ENCODE results near the gene PDZD7. TPM values are rescaled to one million over a fixed set of nuclear protein-coding genes. Genes with fewer than 3 reads are reported as not detected.

PDZD7 gene
- total RNA-seq, 1 donor from 2014 or later: 1.9 TPM

DNA sequence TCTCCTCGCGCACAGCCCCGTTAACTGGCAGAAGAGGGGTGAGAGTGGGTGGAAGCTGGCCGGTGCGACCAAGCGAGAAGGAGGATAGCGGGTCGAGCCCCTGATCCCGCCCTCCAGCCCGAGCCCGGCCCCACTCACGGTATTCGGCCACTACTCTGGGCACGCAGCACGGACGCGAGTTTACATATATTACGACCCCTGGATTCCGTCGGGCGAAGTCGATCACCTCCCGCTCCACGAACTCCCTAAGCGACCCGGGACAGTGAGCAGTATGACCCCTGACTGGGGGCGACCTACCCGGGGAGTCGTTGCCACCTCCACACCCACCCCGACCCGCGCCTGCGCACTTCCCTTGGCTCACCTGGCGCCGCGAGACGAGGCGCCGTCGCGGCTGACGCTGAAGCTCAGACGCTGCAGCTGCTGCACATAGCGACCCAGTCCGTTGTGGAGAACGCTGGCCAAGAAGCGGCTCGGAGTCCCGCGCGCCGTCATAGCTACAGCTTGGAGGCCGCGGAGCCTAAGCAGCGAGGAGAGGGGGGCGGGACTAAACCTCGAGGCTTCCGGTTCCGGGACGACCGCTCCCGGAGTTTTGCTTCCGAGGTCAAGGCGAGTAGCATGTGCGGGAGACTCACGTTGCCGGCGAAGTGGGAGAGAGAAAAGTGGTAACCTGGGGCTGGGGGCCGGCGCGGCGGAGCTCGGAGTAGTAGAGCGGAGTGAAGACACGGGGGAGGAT is 43.8 kb downstream of the PDZD7 start, which contains the start of the genes MRPL43 and TWNK:
TSS of gene MRPL43 (minus strand) at position 546 of the 733 bp plus-strand sequence. CDS start at position 492, 54 bp downstream.
TSS of gene TWNK (plus strand) at position 592 of the 733 bp plus-strand sequence. CDS start 668 bp downstream, outside the sequence.
- Mint-ChIP-seq H3K27ac (ENCODE audit: unreplicated experiment) (peak within 1 kb of the TSS; percentile 79), H3K9me3 (ENCODE audit: unreplicated experiment) (no peaks in the 10 kb centered on the region), H3K4me3 (ENCODE audit: unreplicated experiment) (peak within 1 kb of the TSS; percentile 94), H3K4me1 (ENCODE audit: unreplicated experiment) (peaks cover 23% of the 10 kb centered on the region), H3K36me3 (ENCODE audit: unreplicated experiment) (peaks cover 18% of the 10 kb centered on the region), H3K27me3 (ENCODE audit: unreplicated experiment) (no peaks in the 10 kb centered on the region)
- DNase-seq (ENCODE audit: extremely low spot score, unreplicated experiment): peak; percentile 91
- TF ChIP-seq, protein P1, sequence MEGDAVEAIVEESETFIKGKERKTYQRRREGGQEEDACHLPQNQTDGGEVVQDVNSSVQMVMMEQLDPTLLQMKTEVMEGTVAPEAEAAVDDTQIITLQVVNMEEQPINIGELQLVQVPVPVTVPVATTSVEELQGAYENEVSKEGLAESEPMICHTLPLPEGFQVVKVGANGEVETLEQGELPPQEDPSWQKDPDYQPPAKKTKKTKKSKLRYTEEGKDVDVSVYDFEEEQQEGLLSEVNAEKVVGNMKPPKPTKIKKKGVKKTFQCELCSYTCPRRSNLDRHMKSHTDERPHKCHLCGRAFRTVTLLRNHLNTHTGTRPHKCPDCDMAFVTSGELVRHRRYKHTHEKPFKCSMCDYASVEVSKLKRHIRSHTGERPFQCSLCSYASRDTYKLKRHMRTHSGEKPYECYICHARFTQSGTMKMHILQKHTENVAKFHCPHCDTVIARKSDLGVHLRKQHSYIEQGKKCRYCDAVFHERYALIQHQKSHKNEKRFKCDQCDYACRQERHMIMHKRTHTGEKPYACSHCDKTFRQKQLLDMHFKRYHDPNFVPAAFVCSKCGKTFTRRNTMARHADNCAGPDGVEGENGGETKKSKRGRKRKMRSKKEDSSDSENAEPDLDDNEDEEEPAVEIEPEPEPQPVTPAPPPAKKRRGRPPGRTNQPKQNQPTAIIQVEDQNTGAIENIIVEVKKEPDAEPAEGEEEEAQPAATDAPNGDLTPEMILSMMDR (IDR thresholded peaks at IDR 0.05): no peak

DNA sequence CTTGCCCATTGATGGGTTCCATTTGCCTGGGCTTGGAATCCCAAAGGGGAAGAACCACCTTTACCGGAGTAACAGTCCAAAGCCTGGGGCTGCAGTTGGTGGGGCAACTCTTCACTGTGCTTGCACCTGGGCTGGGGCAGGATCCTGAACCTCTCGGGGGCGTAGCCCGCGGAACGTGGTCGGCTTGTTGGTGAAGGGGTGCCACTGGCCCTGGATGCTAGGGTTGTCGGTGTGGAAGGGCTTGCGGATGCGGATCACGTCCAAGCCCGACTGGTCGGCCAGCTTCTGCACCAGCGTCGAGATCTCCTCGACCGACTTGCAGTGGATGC is 44.3 kb downstream of the PDZD7 start:
- peak overlapping the region; percentile 38 for H3K27ac Mint-ChIP-seq (ENCODE audit: unreplicated experiment)
- DNase-seq (ENCODE audit: extremely low spot score, unreplicated experiment): no peak
- peaks cover 23% of the 10 kb centered on the region for H3K4me1 Mint-ChIP-seq (ENCODE audit: unreplicated experiment)
- peaks cover 20% of the 10 kb centered on the region for H3K36me3 Mint-ChIP-seq (ENCODE audit: unreplicated experiment)
- no peaks in the 10 kb centered on the region for H3K9me3 Mint-ChIP-seq (ENCODE audit: unreplicated experiment)
- no peaks in the 10 kb centered on the region for H3K27me3 Mint-ChIP-seq (ENCODE audit: unreplicated experiment)
- peak overlapping the region; percentile 94 for H3K4me3 Mint-ChIP-seq (ENCODE audit: unreplicated experiment)
- TF ChIP-seq, protein P1 (IDR thresholded peaks at IDR 0.05): no peak

DNA sequence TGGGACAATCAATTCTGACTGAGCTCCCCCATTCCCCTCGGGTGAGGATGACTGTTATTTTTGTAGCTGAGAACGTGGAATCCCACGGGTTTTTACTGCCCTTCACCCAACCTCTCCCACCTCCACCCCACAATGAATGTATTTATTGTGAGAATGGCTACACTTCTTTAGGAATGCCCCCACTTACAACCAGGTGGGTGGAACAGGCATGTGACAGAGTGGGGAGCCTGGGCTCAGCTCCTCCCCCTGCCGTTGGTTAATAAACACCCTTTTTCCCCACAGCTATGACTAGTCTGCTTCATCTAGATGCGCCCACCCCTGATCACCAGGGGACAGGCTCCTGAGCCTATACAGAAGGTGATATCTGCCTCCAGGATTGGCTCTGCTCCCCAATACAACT is 45.6 kb downstream of the PDZD7 start:
- peaks cover 23% of the 10 kb centered on the region for H3K4me1 Mint-ChIP-seq (ENCODE audit: unreplicated experiment)
- peaks cover 15% of the 10 kb centered on the region for H3K36me3 Mint-ChIP-seq (ENCODE audit: unreplicated experiment)
- H3K27me3 Mint-ChIP-seq (ENCODE audit: unreplicated experiment): no peaks in the 10 kb centered on the region
- H3K4me3 Mint-ChIP-seq (ENCODE audit: unreplicated experiment): peak overlapping the region; percentile 94
- H3K27ac Mint-ChIP-seq (ENCODE audit: unreplicated experiment): no peak overlapping the region
- TF ChIP-seq, protein P1 (IDR thresholded peaks at IDR 0.05): no peak
- DNase-seq (ENCODE audit: extremely low spot score, unreplicated experiment): no peak
- H3K9me3 Mint-ChIP-seq (ENCODE audit: unreplicated experiment): no peaks in the 10 kb centered on the region

- no peak for DNase-seq (ENCODE audit: extremely low spot score, unreplicated experiment)
- TF ChIP-seq, protein P1 (IDR thresholded peaks at IDR 0.05): no peak
- H3K36me3 Mint-ChIP-seq (ENCODE audit: unreplicated experiment): peaks cover 15% of the 10 kb centered on the region
- H3K4me3 Mint-ChIP-seq (ENCODE audit: unreplicated experiment): no peak overlapping the region
- peaks cover 23% of the 10 kb centered on the region for H3K4me1 Mint-ChIP-seq (ENCODE audit: unreplicated experiment)
- H3K27ac Mint-ChIP-seq (ENCODE audit: unreplicated experiment): no peak overlapping the region
- H3K27me3 Mint-ChIP-seq (ENCODE audit: unreplicated experiment): no peaks in the 10 kb centered on the region
- no peaks in the 10 kb centered on the region for H3K9me3 Mint-ChIP-seq (ENCODE audit: unreplicated experiment)
These were observed 46.2 kb downstream of the PDZD7 start for GRCh38 chr10:100984672-100985177.

GRCh38 chr10:100983868-100984671 is 46.9 kb downstream of the PDZD7 start:
- Mint-ChIP-seq H3K27me3 (ENCODE audit: unreplicated experiment) (no peaks in the 10 kb centered on the region), H3K27ac (ENCODE audit: unreplicated experiment) (no peak overlapping the region), H3K9me3 (ENCODE audit: unreplicated experiment) (no peaks in the 10 kb centered on the region), H3K36me3 (ENCODE audit: unreplicated experiment) (peaks cover 17% of the 10 kb centered on the region), H3K4me1 (ENCODE audit: unreplicated experiment) (peaks cover 22% of the 10 kb centered on the region), H3K4me3 (ENCODE audit: unreplicated experiment) (no peak overlapping the region)
- no peak for DNase-seq (ENCODE audit: extremely low spot score, unreplicated experiment)
- TF ChIP-seq, protein P1 (IDR thresholded peaks at IDR 0.05): no peak

Data from osteocyte (in vitro differentiated cells).